Measurements from ENCODE around the gene ATIC. TPM values are rescaled to one million over a fixed set of nuclear protein-coding genes. Genes with fewer than 3 reads are reported as not detected.

ATIC gene
- polyA plus RNA-seq, 1 donor from 2014 or later, result 9.5 TPM

DNA sequence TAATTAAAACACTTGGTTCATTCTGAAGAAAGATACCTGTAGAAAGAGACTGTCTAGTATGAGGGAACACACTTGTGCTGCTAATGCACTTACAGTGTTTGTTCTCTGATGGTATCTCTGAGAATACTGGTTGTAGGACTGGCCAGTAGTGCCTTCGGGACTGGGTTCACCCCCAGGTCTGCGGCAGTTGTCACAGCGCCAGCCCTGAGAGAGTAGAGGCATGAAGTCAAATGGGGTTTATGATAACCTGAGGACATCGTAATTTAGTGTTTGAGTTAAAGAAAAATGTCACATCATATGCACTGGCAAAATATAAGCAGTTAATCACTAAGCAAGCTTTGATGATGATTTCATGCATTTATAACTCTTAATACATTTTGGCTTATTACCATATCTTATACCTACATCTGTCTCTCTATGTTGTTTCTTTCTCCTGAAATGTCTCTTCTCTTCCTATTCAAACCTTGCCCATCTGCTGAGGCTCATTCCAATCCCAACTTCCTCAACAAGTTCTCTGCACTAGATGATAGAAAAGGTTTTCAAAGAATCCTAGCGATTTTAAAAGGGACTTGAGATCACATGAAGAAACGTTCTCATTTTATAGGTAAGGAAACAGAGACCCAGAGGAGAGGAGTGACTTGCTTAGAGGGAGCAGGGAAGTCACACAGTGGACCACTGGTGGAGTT is 50.2 kb downstream of the ATIC start:
- Histone ChIP-seq H3K9ac (ENCODE audit: low read length) (no peak overlapping the region), H2AFZ (ENCODE audit: low read depth, low read length) (no peak overlapping the region), H3K27me3 (ENCODE audit: insufficient read depth, low read depth, low read length) (no peaks in the 10 kb centered on the region), H3K9me3 (ENCODE audit: low read length) (no peaks in the 10 kb centered on the region), H4K20me1 (ENCODE audit: insufficient read depth) (no peaks in the 10 kb centered on the region), H3K9me2 (ENCODE audit: insufficient read depth, low read length) (no peaks in the 10 kb centered on the region), H3K27ac (ENCODE audit: low read length) (no peak overlapping the region), H3K36me3 (ENCODE audit: insufficient read depth, low read length) (no peaks in the 10 kb centered on the region), H3F3A (ENCODE audit: insufficient read depth, low read length, poor library complexity, severe bottlenecking) (no peaks in the 10 kb centered on the region), H3K4me3 (ENCODE audit: low read length) (no peak overlapping the region), H3K79me2 (replicated peaks; ENCODE audit: insufficient read depth, low read length) (no peaks in the 10 kb centered on the region), H3K4me2 (ENCODE audit: low read length) (no peak overlapping the region)
- TF ChIP-seq, protein P1, sequence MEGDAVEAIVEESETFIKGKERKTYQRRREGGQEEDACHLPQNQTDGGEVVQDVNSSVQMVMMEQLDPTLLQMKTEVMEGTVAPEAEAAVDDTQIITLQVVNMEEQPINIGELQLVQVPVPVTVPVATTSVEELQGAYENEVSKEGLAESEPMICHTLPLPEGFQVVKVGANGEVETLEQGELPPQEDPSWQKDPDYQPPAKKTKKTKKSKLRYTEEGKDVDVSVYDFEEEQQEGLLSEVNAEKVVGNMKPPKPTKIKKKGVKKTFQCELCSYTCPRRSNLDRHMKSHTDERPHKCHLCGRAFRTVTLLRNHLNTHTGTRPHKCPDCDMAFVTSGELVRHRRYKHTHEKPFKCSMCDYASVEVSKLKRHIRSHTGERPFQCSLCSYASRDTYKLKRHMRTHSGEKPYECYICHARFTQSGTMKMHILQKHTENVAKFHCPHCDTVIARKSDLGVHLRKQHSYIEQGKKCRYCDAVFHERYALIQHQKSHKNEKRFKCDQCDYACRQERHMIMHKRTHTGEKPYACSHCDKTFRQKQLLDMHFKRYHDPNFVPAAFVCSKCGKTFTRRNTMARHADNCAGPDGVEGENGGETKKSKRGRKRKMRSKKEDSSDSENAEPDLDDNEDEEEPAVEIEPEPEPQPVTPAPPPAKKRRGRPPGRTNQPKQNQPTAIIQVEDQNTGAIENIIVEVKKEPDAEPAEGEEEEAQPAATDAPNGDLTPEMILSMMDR (IDR thresholded peaks at IDR 0.05; ENCODE audit: poor library complexity, severe bottlenecking), result no peak
- TF ChIP-seq, protein P2, sequence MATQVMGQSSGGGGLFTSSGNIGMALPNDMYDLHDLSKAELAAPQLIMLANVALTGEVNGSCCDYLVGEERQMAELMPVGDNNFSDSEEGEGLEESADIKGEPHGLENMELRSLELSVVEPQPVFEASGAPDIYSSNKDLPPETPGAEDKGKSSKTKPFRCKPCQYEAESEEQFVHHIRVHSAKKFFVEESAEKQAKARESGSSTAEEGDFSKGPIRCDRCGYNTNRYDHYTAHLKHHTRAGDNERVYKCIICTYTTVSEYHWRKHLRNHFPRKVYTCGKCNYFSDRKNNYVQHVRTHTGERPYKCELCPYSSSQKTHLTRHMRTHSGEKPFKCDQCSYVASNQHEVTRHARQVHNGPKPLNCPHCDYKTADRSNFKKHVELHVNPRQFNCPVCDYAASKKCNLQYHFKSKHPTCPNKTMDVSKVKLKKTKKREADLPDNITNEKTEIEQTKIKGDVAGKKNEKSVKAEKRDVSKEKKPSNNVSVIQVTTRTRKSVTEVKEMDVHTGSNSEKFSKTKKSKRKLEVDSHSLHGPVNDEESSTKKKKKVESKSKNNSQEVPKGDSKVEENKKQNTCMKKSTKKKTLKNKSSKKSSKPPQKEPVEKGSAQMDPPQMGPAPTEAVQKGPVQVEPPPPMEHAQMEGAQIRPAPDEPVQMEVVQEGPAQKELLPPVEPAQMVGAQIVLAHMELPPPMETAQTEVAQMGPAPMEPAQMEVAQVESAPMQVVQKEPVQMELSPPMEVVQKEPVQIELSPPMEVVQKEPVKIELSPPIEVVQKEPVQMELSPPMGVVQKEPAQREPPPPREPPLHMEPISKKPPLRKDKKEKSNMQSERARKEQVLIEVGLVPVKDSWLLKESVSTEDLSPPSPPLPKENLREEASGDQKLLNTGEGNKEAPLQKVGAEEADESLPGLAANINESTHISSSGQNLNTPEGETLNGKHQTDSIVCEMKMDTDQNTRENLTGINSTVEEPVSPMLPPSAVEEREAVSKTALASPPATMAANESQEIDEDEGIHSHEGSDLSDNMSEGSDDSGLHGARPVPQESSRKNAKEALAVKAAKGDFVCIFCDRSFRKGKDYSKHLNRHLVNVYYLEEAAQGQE (IDR thresholded peaks at IDR 0.05; ENCODE audit: borderline replicate concordance), result no peak
- TF ChIP-seq SMC3 (conservative IDR thresholded peaks at IDR 0.05; ENCODE audit: poor library complexity) (no peak), EZH2 (IDR thresholded peaks at IDR 0.05; ENCODE audit: borderline replicate concordance, insufficient read depth, low read length, poor library complexity, severe bottlenecking) (no peak)

DNA sequence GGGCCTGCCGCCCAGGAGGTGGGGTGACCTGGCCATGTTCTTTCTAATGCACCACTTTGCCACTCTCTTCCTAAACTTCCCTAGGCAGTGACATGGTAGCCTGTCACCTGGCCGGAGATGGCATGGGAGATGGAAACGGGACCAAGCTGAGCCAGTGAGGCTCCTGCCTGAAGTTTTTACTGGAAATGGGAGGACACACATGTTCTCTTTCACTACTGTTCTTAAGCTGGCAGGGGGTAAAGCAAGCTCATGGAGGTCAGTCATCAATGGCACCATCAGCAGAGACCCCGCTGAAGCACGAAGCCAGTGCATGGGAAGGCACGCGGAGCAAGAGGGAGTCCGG is 50.7 kb downstream of the ATIC start:
- Histone ChIP-seq H3K4me3 (ENCODE audit: low read length) (no peak overlapping the region), H3K9me2 (ENCODE audit: insufficient read depth, low read length) (no peaks in the 10 kb centered on the region), H2AFZ (ENCODE audit: low read depth, low read length) (no peak overlapping the region), H3K9me3 (ENCODE audit: low read length) (no peaks in the 10 kb centered on the region), H3K79me2 (replicated peaks; ENCODE audit: insufficient read depth, low read length) (no peaks in the 10 kb centered on the region), H3K36me3 (ENCODE audit: insufficient read depth, low read length) (no peaks in the 10 kb centered on the region), H3F3A (ENCODE audit: insufficient read depth, low read length, poor library complexity, severe bottlenecking) (no peaks in the 10 kb centered on the region), H3K4me2 (ENCODE audit: low read length) (no peak overlapping the region), H3K9ac (ENCODE audit: low read length) (no peak overlapping the region), H3K27me3 (ENCODE audit: insufficient read depth, low read depth, low read length) (no peaks in the 10 kb centered on the region), H3K27ac (ENCODE audit: low read length) (no peak overlapping the region), H4K20me1 (ENCODE audit: insufficient read depth) (no peaks in the 10 kb centered on the region)
- TF ChIP-seq MXI1 (conservative IDR thresholded peaks at IDR 0.05; ENCODE audit: poor library complexity, severe bottlenecking) (no peak), POLR2AphosphoS5 (IDR thresholded peaks at IDR 0.05) (no peak), EP300 (conservative IDR thresholded peaks at IDR 0.05; ENCODE audit: poor library complexity, severe bottlenecking) (no peak), TAF1 (IDR thresholded peaks at IDR 0.05; ENCODE audit: low read depth) (no peak), RAD21 (conservative IDR thresholded peaks at IDR 0.05) (no peak), EZH2 (IDR thresholded peaks at IDR 0.05; ENCODE audit: borderline replicate concordance, insufficient read depth, low read length, poor library complexity, severe bottlenecking) (no peak)
- TF ChIP-seq, protein P2 (IDR thresholded peaks at IDR 0.05; ENCODE audit: borderline replicate concordance), result no peak

Data from neural cell (in vitro differentiated cells).